ENCODE results near the gene GNGT1.

Gene GNGT1

DNA sequence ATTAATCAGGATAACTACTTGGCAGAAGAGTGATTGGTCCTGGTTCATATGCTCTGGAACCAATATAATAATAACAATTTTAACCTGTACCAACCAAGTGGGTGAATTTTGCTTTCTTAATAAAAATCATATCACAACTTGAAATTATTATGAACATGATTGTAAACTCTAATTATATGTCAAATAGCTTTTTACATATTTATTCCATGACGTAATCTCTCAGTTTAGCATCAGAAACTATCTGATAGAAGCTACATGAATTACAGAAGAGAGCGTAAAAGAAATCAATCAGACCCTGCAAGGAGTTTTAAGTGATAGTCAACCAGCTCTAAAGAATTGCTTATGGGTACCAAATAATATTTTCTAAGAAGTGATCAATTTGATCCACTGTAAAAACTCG lies 25.3 kb downstream of the GNGT1 start:
- TF ChIP-seq POLR2A (IDR thresholded peaks at IDR 0.05; ENCODE audit: low read depth, low read length) (no peak), TAF1 (IDR thresholded peaks at IDR 0.05; ENCODE audit: borderline replicate concordance, low read depth, low read length) (no peak), POLR2AphosphoS5 (IDR thresholded peaks at IDR 0.05; ENCODE audit: low read depth, low read length) (no peak)
- FAIRE-seq (no peak), DNase-seq (ENCODE audit: insufficient read length) (no peak)

DNA sequence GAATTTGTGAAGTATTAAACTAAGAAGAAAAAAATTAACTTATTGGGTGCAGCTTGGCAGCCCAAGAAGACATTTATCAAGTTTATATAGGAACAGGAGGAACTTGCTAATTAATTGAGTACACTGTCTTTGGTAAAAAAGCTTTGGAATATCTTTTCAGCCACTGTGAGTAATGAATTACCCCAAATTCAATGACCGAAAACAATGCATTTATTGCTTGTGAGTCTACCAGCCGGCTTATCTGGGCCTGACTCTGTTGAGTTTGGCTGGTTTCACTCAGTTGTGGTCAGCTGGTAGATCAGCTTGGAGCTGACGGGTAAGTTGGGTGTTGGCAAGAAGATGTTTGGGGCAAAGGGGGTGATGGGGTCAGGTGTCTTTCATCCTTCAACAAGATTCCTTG lies 26.8 kb downstream of the GNGT1 start:
- FAIRE-seq (no peak), DNase-seq (ENCODE audit: insufficient read length) (no peak)
- TF ChIP-seq TAF1 (IDR thresholded peaks at IDR 0.05; ENCODE audit: borderline replicate concordance, low read depth, low read length) = no peak
- no peak for TF ChIP-seq POLR2AphosphoS5 (IDR thresholded peaks at IDR 0.05; ENCODE audit: low read depth, low read length)
- no peak for TF ChIP-seq POLR2A (IDR thresholded peaks at IDR 0.05; ENCODE audit: low read depth, low read length)

DNA sequence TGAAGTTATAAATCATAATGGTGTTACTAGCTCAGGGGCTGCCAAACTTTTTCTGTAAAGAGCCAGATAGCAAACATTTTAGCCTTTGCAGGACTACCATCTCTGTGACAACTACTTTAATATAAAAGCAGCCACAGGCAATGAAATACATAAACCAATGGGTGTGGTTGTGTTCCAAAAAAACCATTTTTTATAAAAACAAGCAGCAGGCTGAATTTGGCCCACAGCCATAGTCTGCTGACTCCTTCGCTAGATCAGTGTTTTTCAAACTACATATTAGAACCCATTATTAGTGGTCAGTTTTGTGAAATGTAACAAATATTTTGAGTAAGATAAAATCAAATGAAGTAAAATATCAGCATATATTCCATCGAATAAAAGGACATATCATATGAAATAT lies 28.7 kb downstream of the GNGT1 start:
- FAIRE-seq (no peak), DNase-seq (ENCODE audit: insufficient read length) (no peak)
- no peak for TF ChIP-seq POLR2AphosphoS5 (IDR thresholded peaks at IDR 0.05; ENCODE audit: low read depth, low read length)
- no peak for TF ChIP-seq POLR2A (IDR thresholded peaks at IDR 0.05; ENCODE audit: low read depth, low read length)
- no peak for TF ChIP-seq TAF1 (IDR thresholded peaks at IDR 0.05; ENCODE audit: borderline replicate concordance, low read depth, low read length)

DNA sequence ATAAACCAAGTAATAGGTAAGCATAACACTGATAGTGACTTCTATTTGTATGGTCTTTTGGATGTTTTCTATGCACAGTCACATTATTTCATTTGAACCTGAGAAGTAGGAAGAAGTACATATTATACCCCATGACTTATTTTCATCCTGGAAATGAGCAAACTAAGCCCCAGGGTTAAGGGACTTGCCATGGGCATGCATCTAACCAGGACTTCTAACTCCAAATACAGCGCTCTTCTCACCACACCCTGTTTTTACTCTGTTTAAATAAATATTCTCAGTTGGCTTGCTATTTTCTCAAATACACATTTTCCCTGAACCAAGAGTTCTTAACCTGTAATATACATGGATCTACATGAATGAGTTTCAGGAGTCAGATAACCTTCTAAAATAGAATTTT lies 31.5 kb downstream of the GNGT1 start:
- TF ChIP-seq TAF1 (IDR thresholded peaks at IDR 0.05; ENCODE audit: borderline replicate concordance, low read depth, low read length) (no peak), POLR2AphosphoS5 (IDR thresholded peaks at IDR 0.05; ENCODE audit: low read depth, low read length) (no peak), POLR2A (IDR thresholded peaks at IDR 0.05; ENCODE audit: low read depth, low read length) (no peak)
- no peak for FAIRE-seq
- no peak for DNase-seq (ENCODE audit: insufficient read length)

DNA sequence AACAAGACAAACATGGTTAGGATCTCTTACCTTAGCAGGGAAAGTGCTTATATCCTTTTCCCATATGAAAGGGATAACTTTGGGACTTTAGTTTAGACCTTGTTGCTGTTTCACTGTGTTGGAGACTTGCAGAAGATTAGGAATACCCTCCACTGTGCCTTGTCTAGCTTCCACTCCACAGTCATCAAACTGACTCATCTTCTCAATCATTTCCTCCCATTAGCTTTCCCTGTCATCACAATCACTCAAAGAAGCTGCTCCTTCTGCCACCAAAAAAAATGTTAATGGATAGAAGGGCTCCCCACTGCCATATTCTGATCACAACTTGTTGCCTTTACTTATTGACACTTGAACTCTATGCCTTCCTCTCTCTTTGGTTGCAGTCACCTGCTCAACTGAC lies 31.9 kb downstream of the GNGT1 start:
- FAIRE-seq (no peak), DNase-seq (ENCODE audit: insufficient read length) (no peak)
- no peak for TF ChIP-seq TAF1 (IDR thresholded peaks at IDR 0.05; ENCODE audit: borderline replicate concordance, low read depth, low read length)
- TF ChIP-seq POLR2A (IDR thresholded peaks at IDR 0.05; ENCODE audit: low read depth, low read length) = no peak
- TF ChIP-seq POLR2AphosphoS5 (IDR thresholded peaks at IDR 0.05; ENCODE audit: low read depth, low read length) = no peak

DNA sequence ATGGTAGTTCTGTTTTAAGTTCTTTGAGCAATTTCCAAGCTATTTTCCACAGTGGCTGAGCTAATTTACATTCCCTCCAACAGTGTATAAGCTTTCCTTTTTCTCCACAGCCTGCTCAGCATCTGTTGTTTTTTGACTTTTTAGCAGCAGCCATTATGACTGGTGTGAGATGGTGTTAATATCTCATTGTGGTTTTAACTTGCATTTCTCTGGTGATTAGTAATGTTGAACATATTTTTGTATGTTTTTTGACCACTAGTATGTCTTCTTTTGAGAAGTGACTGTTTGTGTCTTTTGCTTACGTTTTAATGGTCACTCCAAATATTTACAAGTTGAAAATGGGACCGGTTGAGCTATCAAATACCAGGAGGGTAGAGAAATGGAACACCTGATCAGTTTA lies 35.6 kb downstream of the GNGT1 start:
- FAIRE-seq (no peak), DNase-seq (ENCODE audit: insufficient read length) (no peak)
- no peak for TF ChIP-seq POLR2A (IDR thresholded peaks at IDR 0.05; ENCODE audit: low read depth, low read length)
- TF ChIP-seq TAF1 (IDR thresholded peaks at IDR 0.05; ENCODE audit: borderline replicate concordance, low read depth, low read length) = no peak
- no peak for TF ChIP-seq POLR2AphosphoS5 (IDR thresholded peaks at IDR 0.05; ENCODE audit: low read depth, low read length)

DNA sequence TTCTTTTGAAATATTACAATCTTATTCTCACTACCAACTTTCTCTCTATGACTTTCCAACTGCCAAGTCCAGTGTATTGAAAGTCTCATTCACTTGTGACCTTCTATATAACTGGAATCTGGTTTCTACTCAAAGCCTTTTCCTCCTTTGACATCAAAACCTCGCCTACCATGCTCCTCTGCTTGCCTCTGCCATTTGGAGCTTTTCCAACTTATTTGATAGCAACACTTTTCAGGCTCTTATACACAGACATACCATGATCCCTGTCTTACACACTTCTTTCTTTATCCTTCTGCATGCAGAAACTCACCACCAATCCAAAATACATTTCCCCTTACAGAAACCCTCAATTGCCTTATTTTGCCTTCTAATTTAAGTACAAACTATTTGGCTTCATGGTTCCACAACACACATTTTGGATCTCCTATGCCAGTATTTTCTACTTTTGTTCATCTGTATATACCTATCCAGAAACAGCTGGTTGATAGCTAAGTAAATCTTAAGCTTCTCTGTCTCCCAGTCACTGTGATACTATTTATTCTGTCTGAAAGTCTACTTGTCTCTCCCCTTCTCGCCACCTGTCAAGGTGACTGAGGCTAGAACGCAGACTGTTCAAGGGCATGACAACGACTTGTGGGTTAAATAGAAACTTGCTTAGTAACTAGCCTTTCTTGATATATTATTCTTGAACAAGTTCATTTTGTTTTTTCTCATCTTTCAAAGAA lies 37.6 kb downstream of the GNGT1 start:
- FAIRE-seq (no peak), DNase-seq (ENCODE audit: insufficient read length) (no peak)
- no peak for TF ChIP-seq POLR2A (IDR thresholded peaks at IDR 0.05; ENCODE audit: low read depth, low read length)
- no peak for TF ChIP-seq POLR2AphosphoS5 (IDR thresholded peaks at IDR 0.05; ENCODE audit: low read depth, low read length)
- TF ChIP-seq TAF1 (IDR thresholded peaks at IDR 0.05; ENCODE audit: borderline replicate concordance, low read depth, low read length) = no peak

DNA sequence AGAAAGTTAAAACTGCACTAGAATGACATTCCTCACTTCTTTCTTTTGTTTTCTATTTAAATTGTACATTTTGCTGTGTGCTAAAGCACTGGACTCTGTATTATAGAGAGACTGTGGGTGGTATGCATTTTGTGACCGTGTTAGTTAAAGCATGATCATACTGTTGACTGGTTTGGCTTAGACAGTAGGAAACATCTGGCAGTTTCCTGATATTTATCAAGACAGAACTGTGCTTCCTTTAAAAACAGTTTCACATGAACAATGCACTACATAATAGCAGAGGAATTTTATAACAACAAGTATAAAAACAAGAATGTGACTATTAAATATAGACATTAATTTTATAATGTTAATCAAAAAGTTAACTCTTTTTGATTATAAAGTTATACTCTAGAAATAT lies 38.3 kb downstream of the GNGT1 start:
- no peak for TF ChIP-seq POLR2AphosphoS5 (IDR thresholded peaks at IDR 0.05; ENCODE audit: low read depth, low read length)
- TF ChIP-seq POLR2A (IDR thresholded peaks at IDR 0.05; ENCODE audit: low read depth, low read length) = no peak
- DNase-seq (ENCODE audit: insufficient read length) (no peak), FAIRE-seq (no peak)

DNA sequence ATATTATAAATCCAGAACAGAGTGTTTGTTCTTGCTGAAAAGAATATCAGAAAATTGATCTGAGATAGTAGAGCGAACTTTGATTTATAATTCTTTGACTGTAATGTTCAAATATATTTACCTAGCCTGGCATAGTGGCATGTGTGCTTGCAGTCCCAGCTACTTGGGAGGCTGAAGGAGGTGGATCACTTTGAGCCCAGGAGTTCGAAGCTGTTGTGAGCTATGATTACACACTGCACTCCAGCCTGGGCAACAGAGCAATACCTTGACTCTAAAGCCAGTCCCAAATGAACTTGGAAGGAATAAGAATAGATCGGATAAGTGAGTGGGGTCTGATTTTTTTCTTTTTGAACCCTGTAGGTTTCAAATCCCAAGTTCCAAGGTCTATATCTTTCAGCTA lies 38.7 kb downstream of the GNGT1 start:
- TF ChIP-seq POLR2AphosphoS5 (IDR thresholded peaks at IDR 0.05; ENCODE audit: low read depth, low read length) (no peak), POLR2A (IDR thresholded peaks at IDR 0.05; ENCODE audit: low read depth, low read length) (no peak), TAF1 (IDR thresholded peaks at IDR 0.05; ENCODE audit: borderline replicate concordance, low read depth, low read length) (no peak)
- FAIRE-seq (no peak), DNase-seq (ENCODE audit: insufficient read length) (no peak)

DNA sequence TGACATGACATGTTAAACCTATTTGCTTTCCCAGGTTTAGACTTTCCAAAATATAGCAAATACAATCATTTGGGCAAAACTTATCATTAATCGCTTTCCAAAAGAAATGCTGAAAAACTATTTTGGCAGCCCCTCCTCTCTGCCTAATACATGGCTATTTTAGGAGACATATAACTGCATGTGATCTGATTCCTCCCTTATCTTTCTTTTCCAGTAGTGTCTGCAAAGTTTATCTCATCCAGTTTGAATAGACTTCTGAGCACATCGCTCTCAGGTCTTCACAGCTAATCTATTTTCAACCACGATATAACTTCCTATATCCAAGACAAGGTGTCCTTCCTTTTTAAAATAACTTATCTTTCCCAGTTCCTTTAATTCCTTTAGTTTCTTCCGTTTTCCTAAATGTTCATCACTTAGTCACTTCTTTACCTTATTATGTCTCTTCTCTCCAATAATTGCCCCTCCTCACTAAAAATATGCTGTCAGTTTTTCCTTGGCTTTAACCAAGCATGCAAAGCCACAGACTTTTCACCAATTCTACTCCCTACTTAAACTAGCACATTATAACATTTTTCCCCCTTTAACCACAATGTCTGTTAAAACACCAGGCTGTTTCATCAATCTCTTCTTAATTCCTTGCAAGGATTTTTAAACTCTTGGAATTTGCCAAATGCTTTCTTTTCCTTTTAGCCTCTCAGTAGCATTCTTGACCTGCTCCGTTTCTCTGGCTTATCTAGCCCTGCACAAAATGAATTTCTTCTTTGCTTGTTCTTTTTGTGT lies 39.6 kb downstream of the GNGT1 start:
- FAIRE-seq = no peak

DNA sequence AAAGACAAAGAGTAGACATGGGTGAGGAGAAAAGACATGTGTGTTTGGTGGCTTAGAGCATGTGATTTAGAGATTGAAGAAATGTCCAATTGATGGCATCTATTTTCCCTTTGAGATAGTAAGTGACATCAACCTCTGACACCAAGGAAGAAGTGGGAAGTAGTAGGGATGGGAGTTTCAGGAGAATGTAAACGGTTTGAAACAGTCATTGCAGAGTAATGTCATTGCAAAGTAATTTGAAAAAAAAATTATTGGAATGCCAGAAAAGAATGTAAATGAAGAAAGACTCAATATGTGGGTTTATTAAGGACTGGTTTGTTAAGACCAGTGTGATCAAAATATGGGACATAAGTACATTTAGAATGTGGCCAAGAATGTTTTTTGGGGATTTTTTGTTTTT lies 41.7 kb downstream of the GNGT1 start:
- FAIRE-seq = no peak
- no peak for DNase-seq (ENCODE audit: insufficient read length)
- no peak for TF ChIP-seq TAF1 (IDR thresholded peaks at IDR 0.05; ENCODE audit: borderline replicate concordance, low read depth, low read length)
- no peak for TF ChIP-seq POLR2AphosphoS5 (IDR thresholded peaks at IDR 0.05; ENCODE audit: low read depth, low read length)

More for the DNA sequence above, 39.6 kb downstream of the GNGT1 start:
- TF ChIP-seq TAF1 (IDR thresholded peaks at IDR 0.05; ENCODE audit: borderline replicate concordance, low read depth, low read length) = no peak
- TF ChIP-seq POLR2A (IDR thresholded peaks at IDR 0.05; ENCODE audit: low read depth, low read length) = no peak
- no peak for TF ChIP-seq POLR2AphosphoS5 (IDR thresholded peaks at IDR 0.05; ENCODE audit: low read depth, low read length)
- DNase-seq (ENCODE audit: insufficient read length) = no peak

DNA sequence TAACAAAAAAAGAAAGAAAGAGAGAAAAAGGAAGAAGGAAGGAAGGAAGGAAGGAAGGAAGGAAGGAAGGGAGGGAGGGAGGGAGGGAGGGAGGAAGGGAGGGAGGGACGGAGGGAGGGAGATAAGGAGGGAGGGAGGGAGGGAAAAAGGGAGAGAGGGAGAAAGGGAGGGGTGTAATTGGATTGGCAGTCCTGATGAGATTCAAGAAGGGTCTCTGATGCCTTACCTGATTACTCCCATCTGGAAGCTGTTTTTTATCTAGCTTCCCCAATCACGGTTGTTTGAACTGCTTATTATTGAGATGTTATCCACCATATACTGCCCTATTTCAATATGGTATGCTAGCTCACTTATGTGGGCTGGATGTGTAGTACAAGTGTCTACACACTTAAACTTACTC lies 42.5 kb downstream of the GNGT1 start:
- DNase-seq (ENCODE audit: insufficient read length) (no peak), FAIRE-seq (no peak)
- TF ChIP-seq TAF1 (IDR thresholded peaks at IDR 0.05; ENCODE audit: borderline replicate concordance, low read depth, low read length) = no peak
- no peak for TF ChIP-seq POLR2AphosphoS5 (IDR thresholded peaks at IDR 0.05; ENCODE audit: low read depth, low read length)
- TF ChIP-seq POLR2A (IDR thresholded peaks at IDR 0.05; ENCODE audit: low read depth, low read length) = no peak
